Measurements from ENCODE around the gene ADGRL4.
"Not testable (repeated sequence)": the region's sequence is repeated elsewhere in the genome, so short reads cannot be mapped to it uniquely, and the experiment has no call there.

The ADGRL4 gene

GRCh38 chr1:78950826-78951225 is 55.7 kb downstream of the ADGRL4 start:
- in situ Hi-C loops (cut with HindIII; ENCODE audit: low pct_ligation_motif_present, low pct_unique_long_range_greater_than_20kb, low sequenced_read_pairs) = no loop called here
- no peak for DNase-seq

DNA sequence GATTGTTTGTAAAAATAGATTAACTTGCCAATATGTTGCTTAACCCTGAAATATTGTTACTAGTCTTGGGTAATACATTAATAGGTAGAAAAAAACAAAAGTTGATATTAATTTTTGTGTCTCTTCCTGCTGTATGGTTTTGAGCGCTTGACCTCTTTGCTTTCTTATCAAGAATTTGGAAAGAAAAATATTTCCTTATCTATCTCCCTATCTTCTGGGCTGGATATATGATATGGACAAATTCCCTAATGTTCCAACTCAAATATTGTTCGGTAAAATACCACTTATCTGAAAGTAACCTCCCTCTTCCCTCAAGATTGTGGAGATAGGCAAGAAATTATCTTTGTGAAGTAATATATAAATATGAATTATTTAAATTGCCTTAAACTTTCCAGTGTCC is 57.3 kb downstream of the ADGRL4 start:
- DNase-seq = no peak
- in situ Hi-C loops (cut with HindIII; ENCODE audit: low pct_ligation_motif_present, low pct_unique_long_range_greater_than_20kb, low sequenced_read_pairs) = no loop called here

GRCh38 chr1:78919150-78919549 is 87.4 kb downstream of the ADGRL4 start:
- DNase-seq = no peak
- in situ Hi-C loops (cut with HindIII; ENCODE audit: low pct_ligation_motif_present, low pct_unique_long_range_greater_than_20kb, low sequenced_read_pairs) = no loop called here

DNA sequence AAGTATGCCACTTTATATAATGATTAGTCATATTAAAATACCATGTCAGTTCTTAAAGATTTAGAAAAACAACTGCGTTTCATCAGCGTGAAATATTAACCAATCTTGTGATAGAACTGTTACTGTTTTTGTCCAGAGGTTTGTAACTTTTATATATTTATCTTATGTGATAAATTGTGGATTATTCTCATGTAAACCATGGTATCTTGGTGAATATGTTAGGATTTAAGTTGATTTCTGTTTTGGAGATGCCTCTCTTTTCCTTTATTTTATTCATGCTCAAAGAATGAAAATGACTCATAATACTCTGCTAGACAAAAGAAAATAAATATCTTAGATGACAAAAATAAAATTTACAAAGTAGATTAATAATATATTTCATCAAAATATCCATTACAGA is 88.4 kb downstream of the ADGRL4 start:
- in situ Hi-C loops (cut with HindIII; ENCODE audit: low pct_ligation_motif_present, low pct_unique_long_range_greater_than_20kb, low sequenced_read_pairs) = no loop called here
- DNase-seq = no peak

GRCh38 chr1:78916986-78917385 is 89.5 kb downstream of the ADGRL4 start:
- in situ Hi-C loops (cut with HindIII; ENCODE audit: low pct_ligation_motif_present, low pct_unique_long_range_greater_than_20kb, low sequenced_read_pairs) = no loop called here
- DNase-seq = no peak

DNA sequence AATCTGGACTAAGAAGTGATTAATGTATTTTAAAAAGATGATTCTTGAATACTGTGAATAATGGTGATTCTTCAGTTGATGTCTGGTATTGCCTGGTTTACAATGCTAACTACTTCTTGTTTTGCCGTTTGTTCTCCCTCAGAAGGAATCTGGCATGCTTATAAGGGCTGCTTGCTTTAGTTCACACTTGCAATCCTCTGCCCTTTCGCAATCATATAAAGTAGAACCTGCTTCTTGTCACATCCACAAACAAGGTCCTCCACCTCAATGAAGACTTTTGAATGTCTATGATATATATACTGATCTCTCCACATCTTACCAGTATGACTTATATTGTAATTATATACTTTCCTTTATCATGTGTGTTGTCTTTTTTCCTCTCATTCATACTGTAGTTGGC is 92.6 kb downstream of the ADGRL4 start:
- no peak for DNase-seq
- in situ Hi-C loops (cut with HindIII; ENCODE audit: low pct_ligation_motif_present, low pct_unique_long_range_greater_than_20kb, low sequenced_read_pairs) = no loop called here

GRCh38 chr1:78911956-78912880 is 94.3 kb downstream of the ADGRL4 start:
- in situ Hi-C loops (cut with HindIII; ENCODE audit: low pct_ligation_motif_present, low pct_unique_long_range_greater_than_20kb, low sequenced_read_pairs) = no loop called here
- DNase-seq = no peak

DNA sequence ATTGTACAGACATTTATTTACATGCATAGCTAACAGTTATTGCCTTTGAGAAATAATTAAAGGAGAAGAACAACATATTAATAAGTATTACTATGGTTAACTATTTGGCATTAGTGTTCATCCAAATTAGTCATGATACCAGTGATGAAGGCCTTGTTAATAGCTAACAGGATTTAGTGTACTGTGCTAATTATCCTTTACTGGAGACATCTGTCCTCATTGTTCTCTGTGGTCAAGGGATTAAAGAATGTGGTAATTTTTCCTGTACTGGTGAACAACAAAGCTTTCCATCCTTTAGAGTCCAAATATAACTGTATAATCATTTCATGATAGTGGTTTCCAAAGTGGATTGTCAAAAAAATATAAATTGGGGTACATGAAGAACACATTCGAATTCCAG is 103.9 kb downstream of the ADGRL4 start:
- no peak for DNase-seq

DNA sequence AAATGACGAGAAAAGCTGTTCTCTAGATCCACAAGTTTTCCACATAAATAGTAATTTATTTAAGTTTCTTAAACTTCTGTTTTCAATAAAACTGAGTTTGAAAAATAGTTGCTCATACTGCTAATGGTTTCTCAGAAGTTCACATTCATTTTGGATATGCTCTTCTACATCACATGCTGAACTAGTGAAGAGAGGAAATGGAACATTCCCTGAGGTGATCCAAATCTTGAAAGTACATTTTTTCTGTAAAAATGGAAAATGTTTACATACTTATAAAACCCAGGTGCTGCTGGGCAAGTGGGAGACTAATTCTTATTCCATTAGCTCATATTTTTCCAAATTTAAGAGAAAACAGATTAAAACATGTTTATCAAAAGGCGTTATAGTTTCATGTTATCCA is 111.7 kb downstream of the ADGRL4 start:
- in situ Hi-C loops (cut with HindIII; ENCODE audit: low pct_ligation_motif_present, low pct_unique_long_range_greater_than_20kb, low sequenced_read_pairs) = no loop called here

More for the DNA sequence above, 103.9 kb downstream of the ADGRL4 start:
- in situ Hi-C loops (cut with HindIII; ENCODE audit: low pct_ligation_motif_present, low pct_unique_long_range_greater_than_20kb, low sequenced_read_pairs) = no loop called here

DNA sequence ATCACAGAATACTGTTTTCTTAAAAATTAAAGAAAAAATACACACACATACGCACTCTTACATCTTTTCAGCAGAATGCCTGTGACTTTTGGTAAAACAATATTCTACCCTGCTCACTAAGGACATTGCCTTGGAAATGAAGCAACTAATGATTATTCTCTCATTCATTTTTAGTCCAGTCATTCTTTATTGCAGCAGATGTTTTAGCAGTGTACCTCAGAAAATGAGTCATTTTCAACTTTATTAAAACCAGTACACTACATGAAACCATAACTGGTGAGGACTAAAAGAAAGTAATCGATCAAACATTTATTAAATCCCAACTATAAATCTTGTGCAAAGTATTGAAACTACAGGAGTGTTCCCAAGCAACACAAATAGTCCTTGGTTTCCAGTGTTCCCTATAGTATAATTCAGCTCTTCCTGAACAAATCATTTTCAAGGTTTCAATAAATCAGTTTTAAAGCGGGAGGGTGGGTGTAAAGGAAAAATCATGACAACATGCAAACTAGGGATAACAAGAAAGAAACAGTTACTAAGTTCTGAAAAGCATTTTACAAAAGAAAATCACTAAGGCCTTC is 114.2 kb downstream of the ADGRL4 start:
- DNase-seq = no peak
- in situ Hi-C loops (cut with HindIII; ENCODE audit: low pct_ligation_motif_present, low pct_unique_long_range_greater_than_20kb, low sequenced_read_pairs) = no loop called here

More for the DNA sequence above, 111.7 kb downstream of the ADGRL4 start:
- DNase-seq = no peak

- DNase-seq = no peak
- in situ Hi-C loops (cut with HindIII; ENCODE audit: low pct_ligation_motif_present, low pct_unique_long_range_greater_than_20kb, low sequenced_read_pairs) = no loop called here
Observed at GRCh38 chr1:78887458-78887857, 119.1 kb downstream of the ADGRL4 start.

GRCh38 chr1:78884685-78885452 is 121.7 kb downstream of the ADGRL4 start:
- in situ Hi-C loops (cut with HindIII; ENCODE audit: low pct_ligation_motif_present, low pct_unique_long_range_greater_than_20kb, low sequenced_read_pairs) = no loop called here
- no peak for DNase-seq

DNA sequence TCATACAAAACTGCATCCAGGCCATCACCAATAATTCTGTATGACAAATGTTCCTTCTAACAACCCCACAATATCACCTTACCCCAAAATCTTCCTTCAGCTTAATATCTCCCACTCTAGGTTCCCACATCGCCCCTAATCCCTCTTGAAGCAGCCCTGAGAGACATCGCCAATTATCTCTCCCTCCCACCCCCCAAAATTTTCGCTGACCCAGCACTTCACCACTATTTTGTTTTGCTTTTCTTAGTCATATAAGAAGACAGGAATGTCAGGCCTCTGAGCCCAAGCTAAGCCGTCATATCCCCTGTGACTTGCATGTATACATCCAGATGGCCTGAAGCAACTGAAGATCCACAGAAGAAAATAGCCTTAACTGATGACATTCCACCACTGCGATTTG is 126.3 kb downstream of the ADGRL4 start:
- in situ Hi-C loops (cut with HindIII; ENCODE audit: low pct_ligation_motif_present, low pct_unique_long_range_greater_than_20kb, low sequenced_read_pairs) = no loop called here
- DNase-seq = no peak

DNA sequence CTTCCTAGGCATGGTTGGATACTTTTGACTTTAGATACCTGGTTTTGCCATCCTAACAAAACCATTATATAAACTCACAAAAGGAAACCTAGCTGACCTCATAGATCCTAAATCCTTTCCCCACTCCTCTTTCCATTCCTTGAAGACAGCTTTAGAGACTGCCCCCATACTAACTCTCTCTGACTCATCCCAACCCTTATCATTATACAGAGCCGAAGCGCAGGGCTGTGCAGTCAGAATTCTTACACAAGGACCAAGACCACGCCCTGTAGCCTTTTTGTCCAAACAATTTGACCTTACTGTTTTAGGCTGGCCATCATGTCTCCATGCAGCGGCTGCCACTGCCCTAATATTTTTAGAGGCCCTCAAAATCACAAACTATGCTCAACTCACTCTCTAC is 130.5 kb downstream of the ADGRL4 start:
- in situ Hi-C loops (cut with HindIII; ENCODE audit: low pct_ligation_motif_present, low pct_unique_long_range_greater_than_20kb, low sequenced_read_pairs); DNase-seq: not testable (repeated sequence)

GRCh38 chr1:78872801-78873200 is 133.7 kb downstream of the ADGRL4 start:
- peak; percentile 65 for DNase-seq
- in situ Hi-C loops (cut with HindIII; ENCODE audit: low pct_ligation_motif_present, low pct_unique_long_range_greater_than_20kb, low sequenced_read_pairs) = not testable (repeated sequence)

- DNase-seq = no peak
- in situ Hi-C loops (cut with HindIII; ENCODE audit: low pct_ligation_motif_present, low pct_unique_long_range_greater_than_20kb, low sequenced_read_pairs) = no loop called here
Observed at GRCh38 chr1:78871249-78871648, 135.3 kb downstream of the ADGRL4 start.

DNA sequence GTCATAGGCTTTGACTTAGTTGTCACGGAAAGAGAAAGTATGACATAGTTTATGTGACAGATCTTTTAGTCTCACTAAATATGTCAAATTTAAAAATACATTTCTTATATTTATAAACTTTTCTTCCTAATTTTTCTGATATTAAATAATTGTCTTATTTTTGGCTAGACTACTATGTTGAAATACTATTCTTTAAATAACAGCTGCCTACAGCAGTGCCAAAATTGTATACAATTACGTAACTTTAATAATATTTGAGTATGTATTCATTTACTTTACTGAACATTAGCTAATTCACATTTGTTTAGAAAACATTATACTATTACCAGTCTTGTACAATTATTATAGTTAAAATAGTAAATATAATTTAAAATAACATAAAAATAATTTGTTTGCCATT is 137.4 kb downstream of the ADGRL4 start:
- no peak for DNase-seq
- in situ Hi-C loops (cut with HindIII; ENCODE audit: low pct_ligation_motif_present, low pct_unique_long_range_greater_than_20kb, low sequenced_read_pairs) = no loop called here

DNA sequence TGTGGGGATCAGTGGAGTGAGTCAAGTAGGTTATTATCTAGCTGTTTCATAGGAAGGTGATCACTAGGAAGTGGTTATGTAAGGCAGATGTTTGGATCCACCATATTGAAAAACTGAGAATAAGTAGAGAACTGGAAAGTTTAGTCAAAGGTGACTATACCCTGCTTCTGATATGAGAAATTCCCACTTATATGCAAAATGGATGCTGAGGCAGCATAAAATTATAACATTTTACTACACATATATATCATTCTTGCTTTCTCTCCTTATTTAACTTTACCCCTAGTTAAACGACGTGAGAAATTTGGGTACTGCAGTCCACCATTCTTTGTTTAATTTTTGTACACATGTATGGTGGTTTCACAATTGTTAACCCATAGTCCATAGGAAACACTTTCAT is 142.4 kb downstream of the ADGRL4 start:
- in situ Hi-C loops (cut with HindIII; ENCODE audit: low pct_ligation_motif_present, low pct_unique_long_range_greater_than_20kb, low sequenced_read_pairs) = no loop called here
- no peak for DNase-seq

- DNase-seq = no peak
- in situ Hi-C loops (cut with HindIII; ENCODE audit: low pct_ligation_motif_present, low pct_unique_long_range_greater_than_20kb, low sequenced_read_pairs) = no loop called here
Observed at GRCh38 chr1:78856096-78856495, 150.4 kb downstream of the ADGRL4 start.

Data from ACHN (cell line).